HepG2 (cell line): ENCODE results near the gene PTPRO. TPM values are rescaled to one million over a fixed set of nuclear protein-coding genes. Genes with fewer than 3 reads are reported as not detected.

Experiments
- EEA1 ChIP-seq: sonication (generic); formaldehyde crosslinking; IDR thresholded peaks from 2 replicates; pipeline ENCODE4 v1.5.1; 2020; ENCODE audit warnings: mild to moderate bottlenecking, missing genetic modification reagents, borderline replicate concordance
- HDAC6 ChIP-seq: fragments of 200-600 bp; sonication (generic); IDR thresholded peaks from 2 replicates; pipeline ENCODE4 v1.7.0; 2017; ENCODE audit warnings: mild to moderate bottlenecking, antibody characterized with exemption, low read length, low read depth
- MED13 ChIP-seq: sonication (generic); formaldehyde crosslinking; IDR thresholded peaks from 2 replicates; pipeline ENCODE4 v1.5.0; 2020; ENCODE audit warnings: missing genetic modification reagents
- ZNF224 ChIP-seq: sonication (generic); formaldehyde crosslinking; IDR thresholded peaks from 2 replicates; pipeline ENCODE4 v1.5.0; 2020; ENCODE audit warnings: mild to moderate bottlenecking, missing genetic modification reagents
- ZNF788 ChIP-seq: sonication (generic); formaldehyde crosslinking; IDR thresholded peaks from 2 replicates; pipeline ENCODE4 v1.5.0; 2020; ENCODE audit warnings: mild to moderate bottlenecking, missing genetic modification reagents, borderline replicate concordance
- ZNF878 ChIP-seq: sonication (generic); formaldehyde crosslinking; IDR thresholded peaks from 2 replicates; pipeline ENCODE4 v1.8.1; 2023; ENCODE audit warnings: mild to moderate bottlenecking, missing genetic modification reagents, moderate library complexity
- ZSCAN12 ChIP-seq: sonication (generic); formaldehyde crosslinking; IDR thresholded peaks from 2 replicates; pipeline ENCODE4 v1.9.0; 2021; ENCODE audit warnings: mild to moderate bottlenecking, missing genetic modification reagents
- polyA plus RNA-seq, 8 experiments: library from polyadenylated mRNA; depleted of rRNA in 3 of 8; stranded (reverse) in 7 of 8; unstranded in 1 of 8; fragments of >200 nt; fragmentation: Illumina TruSeq in 4 of 8; extraction: Trizol in 4 of 8; gene quantifications; 2 replicates each; pipeline versions ENCODE4 v1.2.1 to v1.2.3, GENCODE V29; 2011 to 2016; ENCODE audit warnings: low read depth in 4 of 8, missing spikeins in 1 of 8, mixed read lengths in 1 of 8; ENCODE audit not compliant: insufficient read depth in 1 of 8
- total RNA-seq, 5 experiments: library from RNA; depleted of rRNA; stranded (reverse); fragments of >200 nt; fragmentation: Illumina TruSeq; extraction: Trizol; gene quantifications; 2 replicates each; pipeline ENCODE4 v1.2.3, GENCODE V29; 2016; ENCODE audit warnings: low read depth in 1 of 5
- TF ChIP-seq, protein P1 (sequence below): sonication (generic); formaldehyde crosslinking; IDR thresholded peaks from 2 replicates; pipeline ENCODE4 v1.4.0; 2020; ENCODE audit warnings: missing genetic modification reagents, borderline replicate concordance
- TF ChIP-seq, protein P2 (sequence below): sonication (generic); formaldehyde crosslinking; IDR thresholded peaks from one replicate; pipeline ENCODE4 v1.5.1; 2020; ENCODE audit warnings: mild to moderate bottlenecking, missing genetic modification reagents; ENCODE audit errors: not compliant biosample characterization

PTPRO gene
- total and polyA plus RNA-seq, 2 of the 13 experiments (the other 11 are each of a cell fraction or from before 2014, with no cell fraction given): 0.04 TPM; not detected in 1

DNA sequence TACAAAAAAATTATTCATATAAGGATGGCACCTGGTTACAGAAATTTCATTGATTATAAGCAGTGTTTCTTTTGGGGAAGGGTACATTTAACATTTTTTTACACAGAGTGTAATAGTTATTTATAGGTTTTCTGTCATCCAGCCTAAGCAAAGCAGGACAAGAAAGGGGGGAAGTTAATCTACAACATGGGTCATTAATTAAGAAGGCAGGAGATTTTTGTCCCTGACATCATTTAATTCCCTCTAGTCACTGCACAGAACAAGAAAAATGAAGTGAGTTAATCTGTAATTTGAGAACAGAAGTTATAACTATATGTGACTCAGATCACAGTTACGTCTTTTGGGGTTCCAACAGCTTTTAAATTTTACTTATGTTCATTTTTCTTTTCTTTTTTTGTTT, 173.4 kb downstream of the PTPRO start (continued):
- TF ChIP-seq, protein P1, sequence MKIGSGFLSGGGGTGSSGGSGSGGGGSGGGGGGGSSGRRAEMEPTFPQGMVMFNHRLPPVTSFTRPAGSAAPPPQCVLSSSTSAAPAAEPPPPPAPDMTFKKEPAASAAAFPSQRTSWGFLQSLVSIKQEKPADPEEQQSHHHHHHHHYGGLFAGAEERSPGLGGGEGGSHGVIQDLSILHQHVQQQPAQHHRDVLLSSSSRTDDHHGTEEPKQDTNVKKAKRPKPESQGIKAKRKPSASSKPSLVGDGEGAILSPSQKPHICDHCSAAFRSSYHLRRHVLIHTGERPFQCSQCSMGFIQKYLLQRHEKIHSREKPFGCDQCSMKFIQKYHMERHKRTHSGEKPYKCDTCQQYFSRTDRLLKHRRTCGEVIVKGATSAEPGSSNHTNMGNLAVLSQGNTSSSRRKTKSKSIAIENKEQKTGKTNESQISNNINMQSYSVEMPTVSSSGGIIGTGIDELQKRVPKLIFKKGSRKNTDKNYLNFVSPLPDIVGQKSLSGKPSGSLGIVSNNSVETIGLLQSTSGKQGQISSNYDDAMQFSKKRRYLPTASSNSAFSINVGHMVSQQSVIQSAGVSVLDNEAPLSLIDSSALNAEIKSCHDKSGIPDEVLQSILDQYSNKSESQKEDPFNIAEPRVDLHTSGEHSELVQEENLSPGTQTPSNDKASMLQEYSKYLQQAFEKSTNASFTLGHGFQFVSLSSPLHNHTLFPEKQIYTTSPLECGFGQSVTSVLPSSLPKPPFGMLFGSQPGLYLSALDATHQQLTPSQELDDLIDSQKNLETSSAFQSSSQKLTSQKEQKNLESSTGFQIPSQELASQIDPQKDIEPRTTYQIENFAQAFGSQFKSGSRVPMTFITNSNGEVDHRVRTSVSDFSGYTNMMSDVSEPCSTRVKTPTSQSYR (CRISPR knock-in tag): no peak
- TF ChIP-seq, protein P2, sequence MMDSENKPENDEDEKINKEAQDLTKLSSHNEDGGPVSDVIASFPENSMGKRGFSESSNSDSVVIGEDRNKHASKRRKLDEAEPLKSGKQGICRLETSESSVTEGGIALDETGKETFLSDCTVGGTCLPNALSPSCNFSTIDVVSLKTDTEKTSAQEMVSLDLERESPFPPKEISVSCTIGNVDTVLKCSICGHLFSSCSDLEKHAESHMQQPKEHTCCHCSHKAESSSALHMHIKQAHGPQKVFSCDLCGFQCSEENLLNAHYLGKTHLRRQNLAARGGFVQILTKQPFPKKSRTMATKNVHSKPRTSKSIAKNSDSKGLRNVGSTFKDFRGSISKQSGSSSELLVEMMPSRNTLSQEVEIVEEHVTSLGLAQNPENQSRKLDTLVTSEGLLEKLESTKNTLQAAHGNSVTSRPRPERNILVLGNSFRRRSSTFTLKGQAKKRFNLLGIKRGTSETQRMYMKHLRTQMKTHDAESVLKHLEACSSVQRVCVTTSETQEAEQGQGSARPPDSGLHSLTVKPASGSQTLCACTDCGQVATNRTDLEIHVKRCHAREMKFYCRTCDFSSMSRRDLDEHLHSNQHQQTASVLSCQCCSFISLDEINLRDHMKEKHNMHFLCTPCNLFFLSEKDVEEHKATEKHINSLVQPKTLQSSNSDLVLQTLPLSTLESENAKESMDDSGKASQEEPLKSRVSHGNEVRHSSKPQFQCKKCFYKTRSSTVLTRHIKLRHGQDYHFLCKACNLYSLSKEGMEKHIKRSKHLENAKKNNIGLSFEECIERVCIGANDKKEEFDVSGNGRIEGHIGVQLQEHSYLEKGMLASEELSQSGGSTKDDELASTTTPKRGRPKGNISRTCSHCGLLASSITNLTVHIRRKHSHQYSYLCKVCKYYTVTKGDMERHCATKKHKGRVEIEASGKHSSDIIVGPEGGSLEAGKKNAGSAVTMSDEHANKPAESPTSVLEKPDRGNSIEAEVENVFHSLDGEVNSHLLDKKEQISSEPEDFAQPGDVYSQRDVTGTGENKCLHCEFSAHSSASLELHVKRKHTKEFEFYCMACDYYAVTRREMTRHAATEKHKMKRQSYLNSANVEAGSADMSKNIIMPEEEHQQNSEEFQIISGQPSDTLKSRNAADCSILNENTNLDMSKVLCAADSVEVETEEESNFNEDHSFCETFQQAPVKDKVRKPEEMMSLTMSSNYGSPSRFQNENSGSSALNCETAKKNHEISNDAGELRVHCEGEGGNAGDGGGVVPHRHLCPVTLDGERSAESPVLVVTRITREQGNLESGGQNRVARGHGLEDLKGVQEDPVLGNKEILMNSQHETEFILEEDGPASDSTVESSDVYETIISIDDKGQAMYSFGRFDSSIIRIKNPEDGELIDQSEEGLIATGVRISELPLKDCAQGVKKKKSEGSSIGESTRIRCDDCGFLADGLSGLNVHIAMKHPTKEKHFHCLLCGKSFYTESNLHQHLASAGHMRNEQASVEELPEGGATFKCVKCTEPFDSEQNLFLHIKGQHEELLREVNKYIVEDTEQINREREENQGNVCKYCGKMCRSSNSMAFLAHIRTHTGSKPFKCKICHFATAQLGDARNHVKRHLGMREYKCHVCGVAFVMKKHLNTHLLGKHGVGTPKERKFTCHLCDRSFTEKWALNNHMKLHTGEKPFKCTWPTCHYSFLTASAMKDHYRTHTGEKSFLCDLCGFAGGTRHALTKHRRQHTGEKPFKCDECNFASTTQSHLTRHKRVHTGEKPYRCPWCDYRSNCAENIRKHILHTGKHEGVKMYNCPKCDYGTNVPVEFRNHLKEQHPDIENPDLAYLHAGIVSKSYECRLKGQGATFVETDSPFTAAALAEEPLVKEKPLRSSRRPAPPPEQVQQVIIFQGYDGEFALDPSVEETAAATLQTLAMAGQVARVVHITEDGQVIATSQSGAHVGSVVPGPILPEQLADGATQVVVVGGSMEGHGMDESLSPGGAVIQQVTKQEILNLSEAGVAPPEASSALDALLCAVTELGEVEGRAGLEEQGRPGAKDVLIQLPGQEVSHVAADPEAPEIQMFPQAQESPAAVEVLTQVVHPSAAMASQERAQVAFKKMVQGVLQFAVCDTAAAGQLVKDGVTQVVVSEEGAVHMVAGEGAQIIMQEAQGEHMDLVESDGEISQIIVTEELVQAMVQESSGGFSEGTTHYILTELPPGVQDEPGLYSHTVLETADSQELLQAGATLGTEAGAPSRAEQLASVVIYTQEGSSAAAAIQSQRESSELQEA: no peak
- no peak for TF ChIP-seq ZNF878 (CRISPR knock-in tag)
- TF ChIP-seq EEA1 (CRISPR knock-in tag): no peak
- TF ChIP-seq ZNF788: no peak
- TF ChIP-seq HDAC6: no peak
- TF ChIP-seq MED13 (CRISPR knock-in tag): no peak
- TF ChIP-seq ZNF224: no peak
- TF ChIP-seq ZSCAN12 (CRISPR knock-in tag): no peak
